ELR (cell line): ENCODE results near the gene CPB2.

Source experiments
- DNase-seq: peaks from one replicate; pipeline ENCODE4 v3.0.0-alpha.2; 2015; ENCODE audit warnings: low read depth

The CPB2 gene

GRCh38 chr13:46127358-46128023 lies 22.7 kb upstream of the CPB2 start:
- DNase-seq = no peak

DNA sequence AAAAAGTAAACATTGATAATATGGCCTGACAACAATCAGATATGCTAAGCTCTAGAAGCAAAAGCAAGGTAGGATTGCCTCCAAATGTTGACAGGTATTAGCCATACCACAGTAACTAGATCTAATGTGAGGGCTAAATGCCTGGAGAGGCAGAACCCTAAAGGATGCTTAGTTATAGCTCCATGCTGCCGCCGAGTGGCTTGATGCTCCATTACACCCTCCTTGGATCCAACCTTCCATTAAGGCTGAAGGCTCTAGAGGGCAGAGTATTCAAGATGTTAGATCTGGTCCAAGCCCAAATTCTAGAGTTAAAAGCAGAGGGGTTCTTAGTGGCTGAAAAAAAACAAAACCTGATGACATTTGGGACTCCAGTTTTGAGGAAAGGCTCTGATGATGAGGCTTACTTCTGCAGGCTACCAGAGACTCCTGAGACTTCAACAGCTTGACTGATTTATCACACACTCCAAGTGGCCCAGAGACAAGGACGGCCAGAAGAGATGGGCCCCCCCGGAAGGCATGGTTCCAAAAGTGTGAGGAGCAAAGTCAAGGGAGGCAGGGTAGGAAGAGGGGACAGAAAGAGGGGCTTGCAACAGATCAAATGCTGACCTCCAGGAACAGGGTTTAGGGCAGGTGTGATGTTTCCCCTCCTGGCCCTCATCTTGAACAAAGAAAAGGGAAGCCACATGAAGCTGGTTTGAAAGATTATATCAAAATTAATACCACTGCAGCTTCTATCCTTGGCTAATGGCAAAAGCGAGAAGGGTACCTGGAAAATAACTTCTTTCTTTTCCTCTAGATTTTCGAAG lies 21.9 kb upstream of the CPB2 start:
- peak; percentile 82 for DNase-seq

DNA sequence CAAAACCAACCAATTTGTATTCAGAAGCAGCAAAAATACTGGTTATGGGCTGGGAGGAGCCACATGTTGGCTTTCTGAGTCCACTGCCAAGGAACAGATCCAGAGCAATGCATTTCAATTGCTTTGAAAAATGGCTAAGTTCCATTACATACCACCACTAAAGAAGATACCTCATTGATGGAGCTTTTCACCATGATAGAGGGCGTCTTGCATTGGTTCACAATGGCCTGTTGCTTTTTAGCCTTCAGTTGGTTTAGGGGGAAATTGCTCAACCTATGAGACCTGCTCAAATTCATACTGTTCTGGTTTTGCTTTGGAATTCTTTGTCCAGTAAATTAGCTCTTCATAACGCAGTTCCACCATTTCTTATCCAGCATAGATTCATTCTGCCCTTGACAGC lies 21.2 kb upstream of the CPB2 start:
- no peak for DNase-seq

DNA sequence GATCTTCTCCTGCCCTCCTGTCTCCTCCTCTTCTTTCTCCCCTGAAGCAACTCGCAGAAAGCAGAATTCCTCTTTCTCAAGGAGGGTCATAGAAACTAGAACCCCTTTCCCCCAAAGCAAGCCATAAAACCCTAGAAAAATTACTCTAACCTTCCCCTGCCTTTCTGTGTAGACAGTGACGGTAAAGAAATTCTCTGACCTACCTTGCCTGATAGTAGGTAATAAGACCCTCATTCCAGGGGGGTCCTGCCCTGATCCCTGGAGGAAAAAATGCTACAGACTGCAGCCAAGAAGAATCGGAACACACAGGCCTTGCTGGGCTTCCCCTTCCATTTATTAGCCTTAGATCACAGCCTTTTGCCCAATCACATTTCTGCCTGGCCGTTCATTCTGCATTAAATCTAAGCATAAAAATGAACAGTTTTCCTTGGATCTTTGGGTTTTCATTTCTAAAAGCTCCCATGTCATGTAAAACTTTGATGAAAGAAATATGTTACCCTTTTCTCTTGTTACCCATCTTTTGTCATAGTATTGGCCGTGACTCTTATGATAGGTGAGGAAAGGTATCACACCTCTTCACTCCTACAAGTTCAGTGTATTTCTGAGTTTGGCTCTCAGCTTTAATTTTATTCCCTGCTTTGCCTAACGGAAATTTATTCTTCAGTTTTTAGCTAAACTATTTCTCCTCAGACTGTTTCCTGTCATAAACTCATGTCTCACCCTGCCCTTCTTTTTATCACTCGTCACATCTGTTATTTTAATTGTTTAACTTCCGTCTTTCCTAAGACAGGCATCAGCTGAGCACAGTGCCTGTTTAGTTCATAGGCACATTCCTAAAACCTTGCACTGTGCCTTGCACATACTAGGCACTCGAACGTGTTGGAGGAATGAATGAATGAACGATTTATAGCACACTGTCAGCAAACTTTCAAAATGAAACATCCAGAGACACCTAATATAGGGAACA lies 20.4 kb upstream of the CPB2 start:
- DNase-seq = peak; percentile 17

- no peak for DNase-seq
These were observed 19.7 kb upstream of the CPB2 start for GRCh38 chr13:46124531-46124966.

GRCh38 chr13:46122304-46122703 lies 17.5 kb upstream of the CPB2 start:
- DNase-seq = no peak

DNA sequence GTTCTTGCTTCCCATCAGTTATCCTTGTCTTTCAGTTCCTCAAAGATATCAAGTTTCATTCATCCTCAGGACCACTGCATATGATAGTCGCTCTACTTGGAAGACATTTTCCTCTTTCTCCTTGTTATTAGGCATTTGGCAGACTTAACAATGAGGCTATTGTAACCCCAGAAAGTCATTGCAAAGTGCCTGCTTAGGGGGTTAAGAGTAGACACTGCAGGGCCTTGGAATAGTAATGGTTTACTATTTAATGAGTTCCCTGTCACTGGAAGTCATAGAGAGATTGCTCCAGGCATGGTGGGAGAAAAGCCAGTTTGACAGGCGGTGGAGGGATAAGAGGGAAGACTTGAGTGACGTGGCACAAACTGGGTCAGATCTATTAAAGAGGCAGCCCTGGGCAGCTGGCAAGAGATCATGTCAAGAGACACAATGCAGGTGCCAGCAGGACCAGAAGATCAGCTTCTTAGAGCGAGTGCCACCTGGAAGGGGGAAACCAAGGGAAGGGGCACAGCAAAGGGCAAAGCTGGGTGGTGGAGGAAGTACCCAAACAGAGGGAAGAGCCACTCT lies 16.8 kb upstream of the CPB2 start:
- no peak for DNase-seq

- no peak for DNase-seq
These were observed 16.2 kb upstream of the CPB2 start for GRCh38 chr13:46121033-46121432.

GRCh38 chr13:46119883-46120614 lies 15.2 kb upstream of the CPB2 start:
- DNase-seq = peak; percentile 48

DNA sequence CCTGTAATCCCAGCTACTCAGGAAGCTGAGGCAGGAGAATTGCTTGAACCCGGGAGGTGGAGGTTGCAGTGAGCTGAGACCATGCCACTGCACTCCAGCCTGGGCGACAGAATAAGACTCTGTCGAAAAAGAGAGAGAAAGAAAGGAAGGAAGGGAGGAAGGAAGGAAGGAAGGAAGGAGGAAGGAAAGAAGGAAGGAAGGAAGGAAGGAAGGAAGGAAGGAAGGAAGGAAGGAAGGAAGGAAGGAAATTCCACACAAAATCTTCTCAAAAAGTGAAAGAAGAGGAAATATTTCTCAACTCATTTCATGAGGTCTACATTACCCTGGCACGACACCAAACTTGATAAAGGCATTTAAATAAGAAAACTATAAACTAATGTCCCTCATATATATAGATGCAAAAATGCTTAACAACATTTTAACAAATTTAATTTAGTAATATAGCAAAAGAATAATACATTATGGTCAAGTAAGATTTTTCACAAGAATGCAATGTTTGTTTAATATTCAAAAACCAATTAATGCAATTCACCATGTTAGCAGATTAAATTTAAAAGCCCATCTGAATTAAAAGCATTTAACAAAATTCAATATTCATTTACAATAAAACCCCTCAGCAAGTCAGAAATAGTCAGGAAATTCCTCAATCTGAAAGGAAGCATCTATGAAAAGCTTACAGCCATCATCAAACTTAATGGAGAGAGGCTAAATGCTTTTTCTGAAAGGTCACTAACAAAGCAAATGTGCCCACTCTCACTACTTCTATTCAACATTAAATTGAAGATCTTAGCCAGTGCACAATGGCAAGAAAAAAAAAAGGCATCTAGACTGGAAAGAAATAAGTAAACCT lies 12.0 kb upstream of the CPB2 start:
- no peak for DNase-seq

- DNase-seq = no peak
These were observed 9.8 kb upstream of the CPB2 start for GRCh38 chr13:46114613-46115012.

DNA sequence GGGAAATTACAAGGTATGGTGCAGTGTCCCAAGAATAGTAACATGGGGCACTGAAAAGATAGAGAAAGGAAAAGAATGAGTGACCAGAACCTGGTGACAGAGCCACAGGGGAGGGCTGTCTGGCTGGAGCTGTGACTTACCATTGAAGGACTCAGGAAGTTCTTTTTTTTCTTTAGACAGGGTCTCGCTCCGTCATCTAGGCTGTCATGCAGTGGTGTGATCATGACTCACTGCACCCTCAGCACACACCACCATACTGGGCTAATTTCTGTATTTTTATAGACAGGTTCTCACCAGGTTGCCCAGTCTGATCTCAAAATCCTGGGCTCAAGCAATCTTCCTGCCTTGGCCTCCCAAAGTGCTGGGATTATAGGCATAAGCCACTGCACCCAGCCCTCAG lies 8.8 kb upstream of the CPB2 start:
- DNase-seq = peak; percentile 62

- DNase-seq = no peak
These were observed 6.3 kb upstream of the CPB2 start for GRCh38 chr13:46111151-46111550.

DNA sequence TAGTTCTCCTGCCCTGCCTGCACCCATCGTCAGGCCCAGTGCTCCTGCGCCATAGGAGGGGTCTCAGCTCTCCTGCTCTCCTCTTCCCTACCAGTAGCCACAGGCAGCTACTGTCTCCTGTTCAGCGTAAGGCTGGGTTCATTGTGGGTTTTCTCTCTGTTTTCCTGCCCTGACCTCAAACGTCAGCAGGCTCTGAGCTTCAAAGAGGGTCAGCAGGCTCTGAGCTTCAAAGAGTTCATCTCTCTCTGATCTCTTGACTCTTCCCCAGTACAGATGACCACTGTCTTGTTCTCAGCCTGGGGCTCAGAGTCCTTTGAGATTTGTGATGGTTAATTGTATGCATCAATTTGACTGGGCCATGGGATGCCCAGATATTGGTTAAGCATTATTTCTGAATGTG lies 4.6 kb upstream of the CPB2 start:
- DNase-seq = no peak

DNA sequence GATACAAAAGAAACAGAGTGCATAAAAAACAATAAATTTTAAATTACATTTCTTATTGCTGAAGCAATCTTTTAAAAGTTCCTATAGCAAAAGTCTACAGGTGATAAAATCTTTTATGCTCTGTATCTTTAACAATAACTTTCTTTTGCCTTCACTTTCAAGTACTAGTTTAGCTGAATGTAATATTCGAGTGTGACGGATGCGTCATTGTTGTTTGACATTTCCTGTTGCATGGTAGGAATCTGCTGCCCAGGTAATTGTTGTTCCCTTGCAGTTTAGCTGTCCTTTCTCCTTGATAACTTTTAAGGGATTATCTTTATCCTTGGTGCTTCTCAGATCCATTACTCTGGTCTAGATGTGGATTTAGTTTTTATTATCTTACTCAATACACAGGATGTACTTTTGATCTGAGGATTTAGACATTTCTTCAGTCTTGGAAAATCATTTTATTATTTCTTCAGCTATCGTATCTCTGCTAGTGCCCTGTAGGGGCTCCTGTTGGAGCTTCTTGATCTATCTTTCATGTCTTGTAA lies 2.1 kb upstream of the CPB2 start:
- peak; percentile 28 for DNase-seq

- DNase-seq = no peak
These were observed 1.8 kb downstream of the CPB2 start for GRCh38 chr13:46103037-46103436.

DNA sequence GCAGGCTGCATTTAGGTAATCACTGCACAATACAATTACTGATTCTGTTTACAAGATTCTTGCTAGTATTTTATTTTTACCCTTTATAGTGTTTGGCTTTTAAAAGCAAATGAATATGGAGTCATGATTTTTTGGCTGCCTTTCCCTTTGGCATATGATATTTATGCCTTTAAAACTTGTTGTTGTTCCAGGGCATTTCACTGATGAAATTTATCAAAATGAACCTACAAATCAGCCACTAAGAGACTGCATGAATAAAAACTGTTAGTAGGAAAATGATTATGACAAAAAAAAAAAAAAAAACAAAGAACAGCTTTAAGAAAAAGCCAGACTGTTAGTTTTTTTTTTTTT lies 2.6 kb downstream of the CPB2 start:
- no peak for DNase-seq

- no peak for DNase-seq
These were observed 3.2 kb downstream of the CPB2 start for GRCh38 chr13:46101484-46102254.

DNA sequence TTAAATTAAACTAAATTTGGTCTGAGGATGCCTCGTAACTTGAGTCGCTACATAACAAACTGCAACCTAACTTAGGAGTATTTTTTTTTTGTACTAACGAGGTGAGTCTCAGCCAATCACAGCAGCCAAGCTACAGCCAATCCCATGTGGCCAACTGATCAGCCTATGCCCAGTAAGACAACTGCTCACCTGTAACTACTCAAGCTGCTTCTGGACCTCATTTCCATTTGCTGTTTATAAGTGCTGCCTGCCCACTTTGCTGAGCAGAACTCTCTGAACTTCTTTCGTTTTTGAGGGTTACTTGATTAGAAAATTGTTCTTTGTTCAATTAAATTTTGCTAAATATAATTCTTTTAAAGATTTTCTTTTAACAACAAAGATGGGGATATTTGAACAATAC lies 3.8 kb downstream of the CPB2 start:
- DNase-seq = no peak
